Activated CD4-positive, alpha-beta T cell treated with anti-CD3 and anti-CD28 coated beads, Interleukin-2, Interleukin-4, amounts not matched to agents 100 ng/mL and 50 ng/mL, durations not matched to agents 16 hours and 8 hours (primary cell): ENCODE results near the gene PI4KA.

ENCODE experiments used
- DNase-seq: peaks from one replicate; pipeline ENCODE4 v3.0.0-alpha.2; 2020; ENCODE audit warnings: low spot score

PI4KA gene

DNA sequence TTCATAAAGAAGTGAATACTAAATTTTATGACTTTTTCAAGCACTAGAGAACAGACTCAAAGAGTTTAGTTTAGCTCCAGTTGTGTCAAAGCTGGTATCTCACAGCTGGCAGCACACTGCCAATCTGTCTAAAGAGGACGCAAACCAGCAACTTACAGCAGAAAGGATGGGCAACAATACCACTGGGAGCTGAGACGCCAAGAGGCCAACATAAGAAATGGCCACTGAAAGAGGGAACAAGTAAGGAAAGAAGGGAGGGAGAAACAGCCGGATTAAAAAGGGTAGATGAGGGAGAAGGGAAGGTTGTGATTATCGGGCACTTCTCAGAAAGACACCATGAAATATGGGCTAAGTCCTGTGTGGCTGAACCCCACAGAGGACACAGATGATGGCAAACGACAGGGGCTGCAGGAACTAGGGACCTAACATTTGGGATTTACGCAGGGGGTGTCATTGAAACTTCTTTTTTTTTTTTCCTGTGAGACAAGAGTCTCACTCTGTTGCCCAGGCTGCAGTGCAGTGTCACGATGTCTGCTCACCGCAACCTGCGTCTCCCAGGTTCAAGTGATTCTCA lies 43.0 kb downstream of the PI4KA start:
- DNase-seq, result no peak

DNA sequence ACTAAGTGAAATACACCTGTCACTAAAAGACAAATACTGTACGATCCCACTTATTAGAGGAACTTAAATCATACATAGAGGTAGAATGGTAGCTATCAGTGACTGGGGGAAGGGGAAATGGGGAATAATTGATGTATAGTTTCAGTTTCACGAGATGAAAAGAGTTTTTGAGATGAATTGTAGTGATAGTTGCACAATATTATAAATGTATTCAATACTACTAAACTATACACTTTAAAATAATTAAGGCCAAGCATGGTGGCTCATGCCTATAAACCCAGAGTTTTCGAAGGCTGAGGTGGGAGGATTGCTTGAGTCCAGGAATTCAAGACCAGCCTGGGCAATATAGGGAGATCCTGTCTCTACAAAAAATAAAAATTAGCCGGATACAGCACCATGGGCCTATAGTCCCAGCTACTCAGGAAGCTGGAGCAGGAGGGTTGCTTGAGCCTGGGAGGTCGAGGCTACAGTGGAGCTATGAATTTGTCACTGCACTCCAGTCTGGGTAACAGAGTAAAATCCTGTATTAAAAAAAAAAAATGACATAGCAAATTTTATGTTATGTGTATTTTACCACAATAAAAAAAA lies 44.3 kb downstream of the PI4KA start:
- no peak for DNase-seq

DNA sequence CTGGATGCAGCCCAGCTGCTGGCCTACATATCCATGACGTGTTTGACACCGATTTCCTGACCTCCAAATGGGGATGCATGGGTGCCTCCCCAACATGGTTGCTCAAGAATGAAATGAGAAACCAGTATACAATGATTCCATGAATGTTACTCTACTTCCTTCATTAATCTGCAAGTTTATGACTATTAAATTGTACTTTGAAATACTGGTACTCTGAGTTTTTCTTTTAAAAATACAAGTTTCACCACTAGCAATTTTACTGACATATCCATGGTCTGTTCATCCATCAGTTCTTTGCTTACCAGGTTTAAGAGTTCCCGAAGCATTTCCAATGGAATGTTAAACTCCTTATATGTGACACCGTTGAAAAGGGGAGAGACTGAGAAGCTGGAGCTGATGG lies 45.6 kb downstream of the PI4KA start:
- DNase-seq, result no peak

DNA sequence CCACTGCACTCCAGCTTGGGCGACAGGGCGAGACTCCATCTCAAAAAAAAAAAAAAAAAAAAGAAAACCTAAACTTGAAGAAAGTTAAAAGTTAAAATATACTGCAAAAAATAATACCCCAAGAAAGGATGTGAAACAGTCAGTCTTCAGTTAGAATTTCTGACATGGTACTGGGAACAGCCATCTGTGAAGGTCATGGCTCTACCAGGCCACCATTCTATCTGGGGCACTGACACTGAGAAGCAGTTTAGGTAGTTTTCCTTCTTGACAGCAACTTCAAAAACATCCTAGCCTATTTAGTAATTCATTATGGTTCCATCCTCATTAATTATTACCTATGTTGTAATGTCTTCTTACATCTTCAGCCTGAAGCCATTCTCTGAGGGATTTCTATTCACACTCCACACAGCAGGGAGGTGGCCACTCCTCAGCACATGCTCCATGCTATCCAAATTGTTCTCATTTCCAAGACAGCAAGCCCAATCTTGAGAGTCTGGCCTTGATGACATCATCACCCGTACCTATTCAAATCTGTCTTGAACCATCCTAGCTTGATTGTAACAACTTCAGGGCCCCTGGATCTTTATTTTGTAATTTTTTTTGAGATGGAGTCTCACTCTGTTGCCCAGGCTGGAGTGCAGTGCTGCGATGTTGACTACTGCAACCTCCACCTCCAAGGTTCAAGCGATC lies 46.5 kb downstream of the PI4KA start:
- DNase-seq, result no peak

DNA sequence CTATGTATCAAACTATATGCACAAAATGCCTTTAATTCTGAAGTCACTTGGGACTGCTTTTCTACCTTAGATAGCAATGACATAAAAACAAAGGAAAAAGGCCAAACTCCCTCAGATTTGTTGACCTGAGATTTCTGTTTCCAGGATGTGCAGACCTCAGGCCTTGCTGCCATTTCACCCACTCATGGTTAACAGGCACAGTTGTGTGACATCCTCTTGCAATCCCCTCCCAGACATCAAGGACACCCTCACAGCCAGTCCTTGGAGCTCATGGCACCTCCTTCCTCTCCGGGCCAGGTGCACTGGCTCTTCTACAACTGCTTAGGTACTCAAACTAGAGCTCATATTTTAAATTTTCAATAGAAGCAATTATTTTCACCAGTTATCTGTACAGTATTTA lies 47.4 kb downstream of the PI4KA start:
- DNase-seq, result no peak

DNA sequence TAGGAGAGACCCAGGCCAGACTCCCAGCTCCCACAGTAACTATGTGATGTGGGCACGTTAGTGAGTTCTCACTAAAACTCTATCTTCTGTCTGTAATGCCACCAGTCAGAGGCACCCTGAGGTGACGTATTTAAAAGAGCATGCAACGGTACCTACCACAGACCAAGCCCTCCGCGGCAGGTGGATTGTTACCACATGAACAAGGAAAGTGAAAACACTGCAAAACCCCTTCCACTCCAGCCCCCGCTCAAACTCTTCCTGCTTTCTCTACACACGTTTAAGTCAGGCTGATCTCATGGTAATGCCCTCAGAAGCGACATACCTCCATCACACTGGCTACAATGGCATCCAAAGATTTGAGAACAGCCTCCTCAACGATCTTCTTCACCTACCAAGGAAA lies 48.0 kb downstream of the PI4KA start:
- DNase-seq, result no peak

DNA sequence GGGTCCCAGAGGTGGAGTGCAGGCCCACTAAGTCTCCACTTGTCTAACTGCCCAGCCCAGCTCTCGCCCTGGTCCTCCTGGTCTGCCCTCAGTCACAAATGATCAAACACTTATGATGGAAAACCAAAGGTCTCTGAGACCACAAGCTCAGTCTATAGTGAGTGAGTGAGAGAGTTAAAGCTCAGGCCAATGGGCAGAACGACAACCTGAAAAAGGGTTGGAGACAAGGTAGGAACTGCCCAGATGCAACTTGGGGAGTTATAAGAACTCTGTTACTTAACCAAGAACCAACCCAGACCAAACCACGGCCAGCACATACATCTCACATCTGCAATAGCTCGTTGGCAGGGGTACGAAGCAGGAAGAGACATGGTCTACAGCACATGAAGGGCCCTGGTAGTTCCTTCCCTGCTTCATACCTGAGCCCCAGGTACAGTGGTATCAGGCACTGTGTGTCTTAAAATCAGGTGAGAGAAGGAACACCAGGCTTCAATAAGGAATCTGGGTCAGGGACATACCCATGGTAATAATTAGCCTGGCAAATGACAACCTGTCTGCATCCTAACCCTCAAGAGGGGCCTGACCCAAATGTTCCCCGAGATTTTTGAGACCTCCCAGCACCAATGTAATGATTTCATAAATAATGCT lies 48.9 kb downstream of the PI4KA start:
- no peak for DNase-seq

DNA sequence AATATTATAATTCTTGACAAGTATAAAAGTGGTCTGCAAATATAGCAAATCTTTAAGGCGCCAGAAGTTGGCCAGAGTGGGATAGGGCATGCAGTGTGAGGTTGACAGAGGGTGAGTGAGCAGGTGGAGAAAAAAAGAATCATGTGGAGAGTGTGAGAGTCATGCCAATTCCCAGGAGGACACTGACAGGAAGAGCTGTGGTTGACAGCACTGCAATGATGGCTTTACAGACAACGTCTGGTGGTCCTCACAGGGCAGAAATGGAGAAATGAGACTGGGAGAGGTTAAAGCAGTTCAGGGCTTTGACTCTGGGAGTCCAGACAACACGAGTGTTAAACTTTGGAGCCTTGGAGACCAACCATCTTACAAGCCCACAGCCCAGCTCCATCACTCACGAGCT lies 49.8 kb downstream of the PI4KA start:
- no peak for DNase-seq

DNA sequence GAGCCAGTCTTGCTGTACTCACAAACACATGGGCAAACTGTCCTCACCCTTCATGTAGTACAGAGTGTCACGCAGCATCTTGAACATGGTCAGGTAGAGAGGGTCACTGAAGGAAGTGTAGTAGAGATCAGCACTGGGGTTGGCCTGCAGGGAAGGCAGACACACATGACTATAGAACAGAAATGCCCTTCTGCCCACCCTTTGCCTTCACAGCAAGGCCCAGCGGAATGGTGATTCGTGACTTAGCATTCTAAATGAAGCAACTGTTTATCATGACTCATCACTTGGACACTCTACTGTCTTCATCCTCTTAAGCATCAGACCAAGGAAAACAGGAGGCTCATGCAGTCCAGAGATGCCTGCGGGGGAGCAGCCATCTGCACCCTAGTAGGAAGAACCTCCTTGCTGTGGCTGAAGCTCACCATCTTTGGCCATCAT lies 51.3 kb downstream of the PI4KA start:
- no peak for DNase-seq

DNA sequence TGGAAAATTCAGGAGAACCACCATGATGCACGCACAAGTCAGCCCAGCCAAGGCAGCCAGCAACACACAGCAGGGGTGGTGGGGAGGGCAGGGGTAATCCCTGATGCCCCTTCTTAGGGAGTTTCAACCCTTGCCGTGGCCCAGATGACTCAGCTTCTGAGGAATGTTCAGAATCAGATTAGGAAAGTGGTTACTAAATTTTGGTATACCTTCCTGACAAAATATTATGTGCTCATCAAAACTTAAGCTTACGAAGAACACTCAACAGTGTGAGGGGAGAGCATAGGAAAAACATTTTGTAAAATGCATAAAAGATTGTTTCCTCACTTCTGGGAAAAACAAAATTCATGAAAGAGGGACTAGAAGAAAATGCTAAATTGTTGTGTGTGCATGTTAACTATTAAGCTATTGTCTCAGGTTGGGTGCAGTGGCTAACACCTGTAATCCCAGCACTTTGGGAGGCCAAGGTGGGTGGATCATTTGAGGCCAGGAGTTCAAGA lies 52.6 kb downstream of the PI4KA start:
- DNase-seq, result no peak

DNA sequence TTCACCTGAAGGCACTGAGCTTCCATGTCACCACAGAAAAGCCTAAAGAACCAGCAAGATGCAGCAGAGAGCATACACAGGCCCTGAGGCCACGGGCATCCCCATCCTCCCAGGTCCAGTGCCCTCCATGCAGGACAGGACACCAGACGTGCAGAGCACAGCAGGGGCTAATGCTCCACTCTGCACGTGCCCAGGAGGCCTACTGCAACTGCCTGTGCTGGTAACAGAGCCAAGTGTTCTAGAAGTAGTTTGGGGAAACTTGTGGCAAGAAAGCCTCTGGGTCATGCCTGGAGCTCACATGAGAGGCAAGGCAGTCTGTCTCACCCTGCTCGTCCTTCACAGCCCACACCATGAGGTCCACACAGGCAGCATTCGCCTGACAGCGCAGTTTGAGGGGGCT lies 54.0 kb downstream of the PI4KA start:
- DNase-seq, result no peak

DNA sequence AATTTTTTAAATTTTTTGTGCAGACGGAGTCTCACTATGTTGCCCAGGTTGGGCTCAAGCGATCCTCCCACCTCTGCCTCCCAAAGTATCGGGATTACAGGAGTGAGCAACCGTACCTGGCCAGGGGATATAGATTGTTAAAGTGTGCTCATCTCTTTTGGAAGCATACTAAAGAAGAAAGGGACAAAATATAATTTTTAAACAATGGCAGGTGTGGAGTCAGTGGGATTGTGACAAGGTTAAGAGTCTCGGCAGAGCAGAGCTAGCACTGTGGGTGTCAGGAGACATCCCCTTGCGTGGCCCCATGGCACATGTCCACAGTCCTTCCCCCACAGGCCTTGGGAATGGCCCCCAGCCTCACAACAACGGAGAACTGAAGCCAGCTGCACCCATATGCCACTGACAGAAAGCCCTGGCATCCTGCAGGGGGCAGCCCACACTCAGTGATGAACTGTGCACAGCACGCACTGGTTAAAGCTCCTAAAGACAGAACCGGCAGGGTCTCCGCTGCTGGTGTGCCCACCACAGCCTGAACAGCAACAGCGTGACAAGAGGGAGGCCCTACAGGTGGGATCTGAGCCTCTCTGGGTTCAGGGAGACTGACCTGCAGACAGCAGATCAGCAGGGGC lies 54.8 kb downstream of the PI4KA start:
- peak; percentile 20 for DNase-seq

DNA sequence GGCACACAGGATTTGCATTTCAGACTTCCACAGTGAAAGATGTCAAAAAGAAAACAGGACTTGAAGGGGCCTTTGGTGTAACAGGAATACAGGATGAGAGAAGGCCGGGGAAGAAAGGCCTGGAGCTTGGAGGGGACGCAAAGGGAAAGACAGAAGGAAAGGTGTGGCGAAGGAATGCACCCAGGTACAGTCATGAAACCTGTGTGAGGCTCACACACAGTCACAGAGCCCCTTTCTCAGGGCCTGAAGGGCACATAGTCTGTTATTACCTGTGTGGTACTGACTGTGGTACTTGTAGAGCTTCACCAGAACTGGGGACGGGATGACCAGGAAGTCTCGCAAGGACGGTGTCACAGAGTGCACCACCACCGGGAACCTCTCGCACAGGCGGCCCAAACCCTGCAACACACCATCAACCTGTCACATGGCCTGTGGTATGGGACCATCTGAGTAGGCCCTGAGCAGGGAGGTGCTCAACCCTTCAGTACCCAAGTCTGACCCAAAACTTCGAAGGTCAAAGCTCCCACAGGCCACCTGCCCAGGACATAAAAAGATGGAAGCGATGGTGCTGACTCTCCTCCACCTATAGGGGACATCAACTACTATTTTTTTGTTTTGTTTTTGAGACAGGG lies 55.6 kb downstream of the PI4KA start:
- DNase-seq, result no peak

DNA sequence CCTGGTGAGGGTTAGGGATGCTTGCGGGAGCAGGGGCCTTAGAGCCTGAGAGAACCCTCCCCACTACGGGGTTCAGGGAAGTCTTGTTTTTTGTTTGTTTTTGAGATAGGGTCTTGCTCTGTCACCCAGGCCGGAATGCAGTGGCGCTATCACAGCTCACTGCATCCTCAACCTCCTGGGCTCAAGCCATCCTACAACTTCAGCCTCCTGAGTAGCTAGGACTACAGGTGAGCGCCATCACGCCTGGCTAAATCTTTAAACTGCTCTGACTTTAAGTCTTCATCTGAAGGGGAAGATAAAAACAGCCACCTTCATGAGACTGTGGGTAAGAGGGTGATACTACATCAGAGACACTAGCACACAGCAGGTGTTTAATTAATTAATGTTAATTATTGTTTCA lies 56.2 kb downstream of the PI4KA start:
- no peak for DNase-seq

DNA sequence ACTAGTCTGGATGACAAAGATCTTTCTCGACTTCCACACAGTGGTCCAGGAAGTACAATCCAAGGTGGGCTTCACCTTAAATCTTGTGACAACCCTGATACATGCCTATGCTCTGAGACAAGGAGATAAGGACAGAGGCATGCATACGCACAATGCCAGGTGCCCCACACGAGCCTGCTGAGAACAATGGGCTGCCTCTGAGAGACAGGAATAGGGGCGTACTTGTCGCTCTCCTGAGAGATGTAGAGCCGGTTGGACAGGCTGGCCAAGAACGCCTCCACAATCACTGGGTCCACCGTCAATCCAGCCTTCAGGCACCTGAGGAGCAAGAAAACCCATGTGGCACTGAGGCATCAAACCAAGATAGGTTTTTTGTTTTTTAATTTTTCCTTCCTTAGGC lies 59.2 kb downstream of the PI4KA start:
- DNase-seq, result no peak

DNA sequence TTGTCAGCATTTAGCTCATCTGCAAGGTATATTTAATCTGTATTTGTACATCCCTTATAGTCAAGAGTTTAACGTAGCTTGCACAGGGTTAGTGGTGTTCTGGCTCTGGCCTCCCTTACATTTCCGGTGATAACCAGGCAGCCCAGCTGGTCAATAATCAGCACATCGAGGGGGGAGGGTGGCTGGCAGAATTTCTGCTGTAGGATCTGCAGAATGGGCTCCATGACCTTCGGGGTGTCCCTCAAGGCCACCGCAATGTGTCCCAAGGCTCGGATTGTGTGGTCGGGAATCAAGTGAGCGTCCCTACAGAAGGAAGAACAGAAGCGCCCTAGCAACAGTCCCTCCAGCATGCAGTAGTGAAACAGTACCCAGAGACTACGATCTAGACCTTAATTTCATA lies 59.6 kb downstream of the PI4KA start:
- no peak for DNase-seq

DNA sequence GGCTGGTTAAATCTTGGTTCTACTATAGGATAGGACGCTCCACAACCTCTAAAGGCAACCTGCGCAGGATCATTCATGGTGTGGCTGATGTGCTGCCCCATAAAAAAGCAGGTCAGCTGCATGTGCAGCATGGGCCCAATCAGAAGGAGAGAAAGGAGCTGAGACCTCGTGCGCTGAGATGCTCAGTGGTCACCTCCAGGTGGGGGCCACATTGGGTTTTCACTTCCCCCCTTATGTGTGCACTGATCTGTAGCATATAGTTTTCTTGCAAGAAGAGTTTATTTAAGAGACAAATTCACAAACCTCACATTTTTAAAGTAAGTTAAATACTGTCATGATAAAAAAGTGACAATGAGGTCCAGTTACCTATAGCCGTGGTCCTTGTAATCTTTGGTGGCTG lies 60.4 kb downstream of the PI4KA start:
- DNase-seq, result no peak

DNA sequence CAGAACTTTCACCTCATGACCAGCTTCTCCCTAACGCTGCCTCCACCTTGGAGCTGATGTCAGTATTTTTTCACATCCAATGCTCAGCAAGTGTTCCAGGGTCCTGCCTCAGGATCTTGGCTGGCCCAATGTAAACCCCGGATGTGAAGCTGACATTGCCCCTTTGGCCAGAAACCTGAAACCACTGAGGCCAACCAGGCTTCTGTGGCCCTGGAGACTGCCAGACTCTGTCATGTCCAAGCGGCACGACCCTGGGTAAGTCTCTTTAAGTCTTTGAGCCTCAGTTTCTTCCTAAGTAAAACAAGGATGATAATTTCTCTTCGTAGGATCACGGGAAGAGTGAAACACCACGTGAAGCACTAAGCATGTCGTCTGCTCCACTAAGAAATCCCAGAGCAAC lies 61.9 kb downstream of the PI4KA start:
- DNase-seq, result no peak

DNA sequence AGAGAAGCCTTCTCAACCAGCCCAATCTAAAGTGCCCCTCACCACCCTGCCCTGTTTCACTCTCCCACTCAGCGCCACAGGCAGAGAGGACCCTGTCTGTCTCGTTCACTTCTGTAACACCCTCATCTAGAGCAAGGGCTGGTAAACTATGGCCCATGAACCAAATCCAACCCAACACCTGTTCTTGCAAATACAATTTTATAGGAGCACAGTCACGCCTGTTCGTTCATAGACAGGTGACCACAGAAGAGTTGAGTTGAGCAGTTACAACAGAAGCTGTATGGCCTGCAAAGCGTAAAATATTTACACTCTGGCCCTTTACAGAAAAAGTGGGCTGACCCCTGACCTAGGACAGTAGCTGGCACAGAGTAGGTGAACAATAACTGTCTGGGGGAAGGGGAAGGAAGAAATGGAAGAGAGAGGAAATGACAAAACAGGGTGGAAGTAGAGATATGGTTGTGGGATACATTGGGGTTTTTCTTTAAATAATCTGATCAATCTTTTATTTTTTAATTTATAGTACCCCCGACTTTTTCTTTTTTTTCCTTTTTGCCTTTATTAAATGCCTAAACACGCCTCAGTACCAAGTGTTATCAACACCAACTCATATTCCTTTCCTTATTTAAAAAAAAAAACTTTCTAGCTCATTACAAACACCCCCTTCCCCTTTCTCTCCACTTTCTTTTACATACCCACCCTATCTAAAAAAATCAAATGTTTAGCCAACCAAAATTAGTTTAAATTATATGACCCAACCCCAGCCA lies 63.8 kb downstream of the PI4KA start:
- no peak for DNase-seq

DNA sequence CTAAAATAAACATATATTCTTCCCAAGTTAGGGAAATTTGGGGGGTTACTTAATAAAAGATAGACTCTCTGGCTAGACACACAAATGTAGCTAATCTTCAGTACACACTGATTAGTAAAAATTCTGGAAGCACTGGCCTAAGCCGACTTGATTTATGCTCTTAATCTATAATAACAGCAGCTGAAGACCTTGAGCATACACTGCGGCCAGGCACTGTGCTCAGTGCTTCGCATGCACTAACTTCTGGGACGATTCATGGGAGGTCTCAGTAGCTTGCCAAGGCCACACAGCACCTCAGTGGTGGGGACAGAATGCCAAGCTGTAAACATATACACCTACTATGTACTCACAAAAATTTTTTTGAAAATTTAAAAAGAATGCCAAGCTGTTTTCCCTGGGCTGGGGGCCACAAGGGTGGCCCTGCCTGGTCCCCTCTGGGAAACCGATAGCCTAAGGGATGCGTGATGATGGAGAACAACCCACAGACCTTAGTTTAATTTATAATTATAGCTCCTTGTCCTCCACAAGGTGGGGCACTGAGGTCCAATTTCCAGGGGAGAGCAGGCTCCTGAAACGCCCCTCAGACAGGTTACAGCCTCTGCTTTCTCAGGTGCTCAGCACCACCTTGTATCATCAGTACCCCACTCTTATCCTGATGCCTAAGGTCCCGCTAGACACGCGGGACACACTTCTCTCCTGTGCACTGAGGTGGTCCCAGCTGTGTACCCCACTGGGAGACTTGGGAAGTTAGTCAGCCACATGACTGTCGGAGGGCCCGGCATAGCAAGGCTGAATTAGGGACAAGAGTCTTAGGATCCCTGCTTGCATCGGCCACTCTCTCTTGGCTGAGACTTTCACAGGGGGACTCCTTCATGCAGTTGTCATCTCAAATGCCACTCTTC lies 64.6 kb downstream of the PI4KA start:
- DNase-seq, result no peak
